Activated T-cell treated with anti-CD3 and anti-CD28 coated beads for 1 hour (primary cell): ENCODE results near the gene TXLNB.
A peak's percentile ranks its signal among the peaks of the same experiment; 100 is the strongest.
"Not testable (repeated sequence)": the region's sequence is repeated elsewhere in the genome, so short reads cannot be mapped to it uniquely, and the experiment has no call there.

ENCODE experiments used
- DNase-seq: peaks from one replicate; pipeline ENCODE4 v3.0.0-alpha.2; 2020; ENCODE audit warnings: low read depth

The TXLNB gene

DNA sequence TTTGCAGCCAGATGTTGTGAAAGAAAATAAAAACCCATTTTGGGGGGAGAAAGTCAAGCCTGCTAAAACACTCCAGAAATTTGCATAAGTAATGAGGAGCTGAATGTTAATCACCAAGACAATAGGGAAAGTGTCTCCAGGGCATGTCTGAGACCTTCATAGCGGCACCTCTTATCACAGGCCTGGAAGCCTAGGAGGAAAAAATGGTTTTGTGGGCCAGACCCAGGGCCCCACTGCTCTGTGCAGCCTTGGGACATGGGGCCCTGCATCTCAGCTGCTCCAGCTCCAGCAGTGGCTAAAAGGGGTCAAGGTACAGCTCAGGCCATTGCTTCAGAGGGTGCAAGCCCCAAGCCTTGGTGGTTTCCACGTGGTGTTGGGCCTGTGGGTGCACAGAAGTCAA lies 57.6 kb downstream of the TXLNB start:
- DNase-seq, result not testable (repeated sequence)

DNA sequence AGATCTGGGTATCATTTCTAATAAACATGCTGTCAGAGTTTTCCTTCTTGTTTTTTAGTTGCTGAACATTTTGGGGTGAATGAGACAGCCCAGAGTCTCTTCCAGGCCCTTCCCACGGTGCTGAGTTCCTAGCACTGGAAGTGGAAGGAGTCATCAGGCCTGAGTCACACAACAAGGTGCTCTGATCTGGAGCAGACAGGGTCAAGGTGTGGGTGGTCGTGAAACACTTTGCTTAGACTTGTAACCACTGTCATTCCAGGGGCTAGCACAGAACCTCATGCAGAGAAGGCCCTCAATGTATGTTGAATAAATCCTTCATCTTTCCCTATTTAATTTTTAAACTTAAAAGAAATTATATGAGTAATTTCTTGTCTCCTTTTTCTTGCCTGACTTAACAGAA lies 60.6 kb downstream of the TXLNB start:
- DNase-seq, result no peak

DNA sequence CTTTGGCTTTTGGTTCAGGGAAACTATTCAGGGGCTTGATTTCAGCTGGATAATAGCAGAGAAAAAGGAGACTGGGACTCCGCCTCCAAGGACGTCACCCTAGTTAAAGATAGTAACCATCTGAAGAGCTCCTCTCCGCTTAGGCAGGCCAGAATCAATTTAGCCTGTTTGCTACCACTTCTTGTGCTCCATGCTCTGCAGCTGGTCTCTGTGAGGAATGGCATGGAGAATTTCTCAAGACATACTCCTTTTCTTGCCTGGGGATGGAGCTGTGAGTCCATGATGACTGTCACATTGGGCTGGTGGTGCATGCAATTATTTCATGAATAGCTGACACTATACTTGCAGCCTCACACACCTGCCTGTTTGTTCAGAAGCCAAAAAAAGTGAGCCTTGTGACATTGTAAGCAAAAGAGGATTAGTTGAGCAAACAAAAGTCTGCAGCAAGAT lies 61.4 kb downstream of the TXLNB start:
- DNase-seq, result no peak

DNA sequence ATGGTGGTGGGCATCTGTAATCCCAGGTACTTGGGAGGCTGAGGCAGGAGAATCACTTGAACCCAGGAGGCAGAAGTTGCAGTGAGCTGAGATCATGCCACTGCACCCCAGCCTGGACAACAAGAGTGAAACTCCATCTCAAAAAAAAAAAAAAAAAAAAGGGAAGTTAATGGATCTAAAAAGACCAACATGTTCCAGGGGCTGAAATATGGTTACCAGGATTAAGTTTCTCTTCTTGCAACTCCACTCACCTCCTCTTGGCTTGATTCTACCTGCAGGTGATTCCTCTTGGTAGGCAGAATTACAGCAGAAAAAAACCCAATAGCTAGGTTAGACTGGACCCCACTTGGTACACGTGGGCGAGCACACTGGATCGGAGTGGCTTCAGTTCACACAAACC lies 63.4 kb downstream of the TXLNB start:
- DNase-seq, result not testable (repeated sequence)

DNA sequence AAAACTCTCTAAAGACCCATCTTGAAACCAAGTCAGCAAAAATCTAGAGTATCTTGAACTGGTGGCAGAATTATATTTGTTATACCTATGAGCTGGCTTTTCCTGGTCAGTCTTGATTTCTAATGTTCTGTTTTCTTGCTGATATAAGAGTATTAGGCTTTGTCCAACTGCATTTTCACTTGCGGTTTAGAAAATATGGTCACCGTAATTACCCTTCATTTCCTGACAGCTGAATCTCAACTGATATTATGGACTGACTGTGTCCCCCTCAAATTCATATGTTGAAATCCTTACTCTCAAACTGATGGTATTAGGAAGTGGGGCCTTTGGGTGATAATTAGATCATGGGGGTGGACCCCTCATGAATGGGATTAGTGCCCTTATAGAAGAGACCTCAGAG lies 72.1 kb downstream of the TXLNB start:
- no peak for DNase-seq

DNA sequence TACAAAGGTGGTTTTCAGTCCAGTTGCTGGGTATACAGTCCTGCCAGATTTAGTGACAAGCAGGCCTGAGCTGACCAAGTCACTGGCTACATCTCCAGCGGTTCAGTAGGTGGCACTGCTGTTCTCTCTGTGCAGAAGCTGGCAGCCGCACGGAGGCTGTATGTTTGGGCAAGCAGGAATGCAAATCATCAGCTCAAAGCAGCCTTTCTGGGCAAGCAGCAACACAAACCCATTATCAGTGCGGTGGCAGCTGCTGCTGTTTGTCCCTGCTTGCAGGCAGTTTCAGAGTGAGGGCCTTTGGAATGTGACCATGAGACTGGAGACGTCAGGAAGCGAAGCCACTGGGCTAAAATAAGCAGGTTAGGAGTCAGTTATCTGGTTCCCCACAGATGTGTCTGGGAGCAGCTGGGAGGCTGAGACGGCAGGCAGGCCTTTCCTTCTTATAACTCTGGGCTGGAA lies 72.5 kb downstream of the TXLNB start:
- DNase-seq, result peak; percentile 56

DNA sequence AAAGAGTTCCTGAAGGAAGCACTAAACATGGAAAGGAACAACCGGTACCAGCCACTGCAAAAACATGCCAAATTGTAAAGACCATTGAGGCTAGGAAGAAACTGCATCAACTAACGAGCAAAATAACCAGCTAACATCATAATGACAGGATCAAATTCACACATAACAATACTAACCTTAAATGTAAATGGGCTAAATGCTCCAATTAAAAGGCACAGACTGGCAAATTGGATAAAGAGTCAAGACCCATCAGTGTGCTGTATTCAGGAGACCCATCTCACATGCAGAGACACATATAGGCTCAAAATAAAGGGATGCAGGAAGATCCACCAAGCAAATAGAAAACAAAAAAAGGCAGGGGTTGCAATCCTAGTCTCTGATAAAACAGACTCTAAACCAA lies 79.3 kb downstream of the TXLNB start:
- DNase-seq, result not testable (repeated sequence)

DNA sequence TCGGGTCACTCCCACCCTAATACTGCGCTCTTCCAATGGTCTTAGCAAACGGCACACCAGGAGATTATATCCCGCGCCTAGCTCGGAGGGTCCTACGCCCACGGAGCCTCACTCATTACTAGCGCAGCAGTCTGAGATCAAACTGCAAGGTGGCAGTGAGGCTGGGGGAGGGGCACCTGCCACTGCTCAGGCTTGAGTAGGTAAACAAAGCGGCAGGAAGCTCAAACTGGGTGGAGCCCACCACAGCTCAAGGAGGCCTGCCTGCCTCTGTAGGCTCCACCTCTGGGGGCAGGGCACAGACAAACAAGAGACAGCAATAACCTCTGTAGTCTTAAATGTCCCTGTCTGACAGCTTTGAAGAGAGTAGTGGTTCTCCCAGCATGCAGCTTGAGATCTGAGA lies 81.0 kb downstream of the TXLNB start:
- not testable (repeated sequence) for DNase-seq

DNA sequence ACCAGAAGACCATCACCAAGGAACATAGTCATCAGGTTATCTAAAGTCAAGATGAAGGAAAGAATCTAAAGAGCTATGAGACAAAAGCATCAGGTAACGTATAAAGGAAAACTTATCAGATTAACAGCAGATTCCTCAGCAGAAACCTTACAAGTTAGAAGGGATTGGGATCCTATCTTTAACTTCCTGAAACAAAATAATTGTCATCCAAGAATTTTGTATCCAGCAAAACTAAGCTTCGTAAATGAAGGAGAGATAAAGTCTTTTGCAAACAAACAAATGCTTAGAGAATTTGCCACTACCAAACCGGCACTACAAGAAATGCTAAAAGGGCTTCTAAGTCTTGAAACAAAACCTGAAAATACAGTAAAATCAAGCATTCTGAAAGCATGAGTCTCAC lies 86.0 kb downstream of the TXLNB start:
- no peak for DNase-seq

DNA sequence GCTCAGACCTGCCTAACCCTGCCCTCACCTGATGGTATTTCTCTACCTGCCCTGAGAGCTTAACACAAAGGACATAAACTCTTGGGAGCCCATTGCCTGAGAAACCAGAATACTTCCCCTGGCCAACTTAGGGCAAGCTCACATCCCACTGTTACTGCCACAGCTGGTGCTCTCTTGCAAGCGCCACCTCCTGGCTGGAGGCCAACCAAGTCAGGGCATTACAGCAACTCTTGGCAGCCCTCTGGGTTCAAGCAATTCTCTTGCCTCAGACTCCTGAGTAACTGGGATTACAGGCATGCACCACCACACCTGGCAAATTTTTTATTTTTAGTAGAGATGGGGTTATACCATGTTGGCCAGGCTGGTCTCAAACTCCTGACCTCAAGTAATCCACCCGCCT lies 86.8 kb downstream of the TXLNB start:
- DNase-seq, result no peak

DNA sequence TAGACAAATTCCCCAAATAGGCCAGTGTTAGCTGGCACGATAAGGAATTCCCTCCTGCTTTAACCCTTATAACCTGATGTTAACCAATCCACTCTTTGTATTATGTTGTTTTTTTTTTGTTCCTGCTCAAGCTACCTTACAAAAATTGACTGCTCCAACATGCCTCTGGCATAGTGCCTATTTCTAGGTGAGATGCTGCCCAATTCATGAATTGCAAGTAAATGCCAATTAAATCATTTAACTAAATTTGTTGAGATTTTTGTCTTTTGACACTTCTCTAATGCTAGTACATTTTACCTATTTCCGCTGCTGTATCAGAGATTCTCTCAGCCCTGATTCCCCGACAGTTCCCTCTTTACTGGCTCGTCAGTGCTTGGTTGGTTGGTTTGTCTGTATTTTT lies 90.4 kb downstream of the TXLNB start:
- DNase-seq, result no peak

DNA sequence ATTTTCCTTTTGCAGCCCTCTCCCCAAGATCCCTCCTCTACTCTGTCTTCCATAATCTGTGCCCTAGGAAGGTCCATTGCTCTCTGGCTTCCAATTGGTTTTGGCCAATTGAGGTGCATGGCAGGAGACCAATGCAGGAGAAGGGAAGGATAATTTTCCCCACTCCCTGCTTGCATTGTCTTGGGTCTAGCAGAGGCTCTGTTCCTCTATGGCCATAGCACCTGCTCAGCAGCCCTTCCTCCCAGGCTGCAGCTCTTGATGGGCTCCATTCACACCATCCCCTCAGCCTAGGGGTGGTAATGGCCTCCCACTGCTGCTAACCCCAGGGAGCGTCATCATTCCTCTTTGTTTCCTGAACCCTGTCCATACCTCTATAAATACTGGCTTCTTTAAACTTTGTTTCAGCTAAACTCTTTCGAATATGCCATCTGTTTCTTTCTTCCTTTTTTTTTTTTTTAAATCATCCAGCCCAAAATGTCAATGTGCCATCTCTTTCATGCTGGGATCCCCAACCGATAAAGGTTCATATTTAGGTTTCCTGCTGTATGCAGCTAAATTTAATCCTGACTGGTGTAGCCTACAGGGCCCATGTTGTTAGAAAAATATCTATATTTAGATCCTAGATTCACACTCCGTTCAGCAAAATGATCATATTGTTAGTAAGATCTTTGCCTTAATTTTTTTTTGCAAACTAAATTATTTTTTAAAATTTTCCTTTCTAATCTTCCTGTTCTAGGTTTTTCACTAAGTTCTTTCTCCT lies 93.1 kb downstream of the TXLNB start:
- no peak for DNase-seq

DNA sequence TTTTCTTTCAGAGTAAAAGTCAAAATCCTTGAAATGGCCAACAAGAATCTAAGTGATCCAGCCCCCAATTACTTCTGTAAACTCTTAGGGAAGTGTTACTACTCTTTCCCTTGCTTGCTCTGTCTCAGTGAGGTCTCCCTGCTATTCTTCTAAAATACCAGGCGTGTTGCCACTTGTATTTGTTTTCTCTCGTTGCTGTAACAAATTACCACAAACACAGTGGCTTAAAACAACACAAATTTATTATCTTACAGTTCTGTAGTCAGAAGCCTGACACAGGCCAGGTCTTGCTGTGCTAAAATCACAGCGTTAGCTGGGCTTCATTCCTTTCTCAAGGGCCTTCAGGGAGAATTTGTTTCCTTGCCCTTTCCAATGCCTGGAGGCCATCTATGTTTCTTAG lies 97.1 kb downstream of the TXLNB start:
- no peak for DNase-seq
